ENCODE data around the gene USPL1. TPM values are rescaled to one million over a fixed set of nuclear protein-coding genes. Genes with fewer than 3 reads are reported as not detected.
"Not testable (repeated sequence)": the region's sequence is repeated elsewhere in the genome, so short reads cannot be mapped to it uniquely, and the experiment has no call there.

Gene USPL1
- total RNA-seq, 1 experiment from 2014 or later: 6.0 TPM

DNA sequence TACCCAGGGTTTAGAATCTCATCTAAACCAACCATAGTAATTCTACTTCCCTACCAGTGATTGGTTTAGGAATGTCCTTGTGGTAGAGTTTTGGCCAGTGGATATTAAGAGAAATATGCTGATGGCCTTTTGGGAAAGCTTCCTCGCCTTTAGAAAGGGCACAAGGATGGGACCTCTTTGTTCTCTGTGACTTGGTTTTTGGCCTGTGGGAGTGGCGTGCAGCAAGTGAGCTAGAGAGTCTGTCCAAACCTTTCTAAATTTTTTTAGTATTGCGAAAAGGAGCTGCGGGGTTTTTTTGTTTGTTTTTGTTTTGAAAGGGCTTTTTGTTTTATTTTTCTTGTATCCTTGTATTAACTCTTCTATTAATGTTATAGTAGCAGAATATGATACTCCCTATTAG is 20.6 kb downstream of the USPL1 start:
- Histone ChIP-seq H3K27me3 (ENCODE audit: low read length) (no peaks in the 10 kb centered on the region), H4K20me1 (ENCODE audit: low read length) (no peaks in the 10 kb centered on the region), H3K9me2 (replicated peaks; ENCODE audit: low read length) (no peaks in the 10 kb centered on the region), H3K27ac (ENCODE audit: low read length) (no peak overlapping the region), H3K9ac (ENCODE audit: low read length) (no peak overlapping the region), H2AFZ (ENCODE audit: low read length) (no peak overlapping the region), H3K79me2 (ENCODE audit: low read length) (peaks cover 45% of the 10 kb centered on the region), H3K36me3 (ENCODE audit: low read depth, low read length) (peaks cover 12% of the 10 kb centered on the region; the same call in 1 of the 2 replicates), H3K4me2 (ENCODE audit: low read length) (no peak overlapping the region), H3K4me1 (ENCODE audit: insufficient read depth, low read length) (no peaks in the 10 kb centered on the region), H3K4me3 (ENCODE audit: low read length) (no peak overlapping the region), H3F3A (ENCODE audit: low read length, unreplicated experiment) (no peaks in the 10 kb centered on the region), H3K9me3 (ENCODE audit: low read length) (no peaks in the 10 kb centered on the region)
- ChIA-PET CTCF (no interaction called here), POLR2A (ENCODE audit: unreplicated experiment) (interaction anchor here (0.6 kb wide), 1 partner anchor 21 kb away, joined by 5 read pairs; no protein-coding TSS in a partner anchor)
- no peak for TF ChIP-seq EZH2 (IDR thresholded peaks at IDR 0.05; ENCODE audit: low read length, unreplicated experiment)
- no peak for TF ChIP-seq EZH2phosphoT487 (IDR thresholded peaks at IDR 0.05; ENCODE audit: borderline replicate concordance, low read length)
- TF ChIP-seq, protein P1, sequence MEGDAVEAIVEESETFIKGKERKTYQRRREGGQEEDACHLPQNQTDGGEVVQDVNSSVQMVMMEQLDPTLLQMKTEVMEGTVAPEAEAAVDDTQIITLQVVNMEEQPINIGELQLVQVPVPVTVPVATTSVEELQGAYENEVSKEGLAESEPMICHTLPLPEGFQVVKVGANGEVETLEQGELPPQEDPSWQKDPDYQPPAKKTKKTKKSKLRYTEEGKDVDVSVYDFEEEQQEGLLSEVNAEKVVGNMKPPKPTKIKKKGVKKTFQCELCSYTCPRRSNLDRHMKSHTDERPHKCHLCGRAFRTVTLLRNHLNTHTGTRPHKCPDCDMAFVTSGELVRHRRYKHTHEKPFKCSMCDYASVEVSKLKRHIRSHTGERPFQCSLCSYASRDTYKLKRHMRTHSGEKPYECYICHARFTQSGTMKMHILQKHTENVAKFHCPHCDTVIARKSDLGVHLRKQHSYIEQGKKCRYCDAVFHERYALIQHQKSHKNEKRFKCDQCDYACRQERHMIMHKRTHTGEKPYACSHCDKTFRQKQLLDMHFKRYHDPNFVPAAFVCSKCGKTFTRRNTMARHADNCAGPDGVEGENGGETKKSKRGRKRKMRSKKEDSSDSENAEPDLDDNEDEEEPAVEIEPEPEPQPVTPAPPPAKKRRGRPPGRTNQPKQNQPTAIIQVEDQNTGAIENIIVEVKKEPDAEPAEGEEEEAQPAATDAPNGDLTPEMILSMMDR (conservative IDR thresholded peaks at IDR 0.05; ENCODE audit: low read depth, low read length): no peak
- ATAC-seq: no peak
- no TSS peak for BruUV-seq (replicated peaks)
- DNase-seq: no peak
- intact Hi-C loops (cut with micrococcal nuclease): no loop called here

DNA sequence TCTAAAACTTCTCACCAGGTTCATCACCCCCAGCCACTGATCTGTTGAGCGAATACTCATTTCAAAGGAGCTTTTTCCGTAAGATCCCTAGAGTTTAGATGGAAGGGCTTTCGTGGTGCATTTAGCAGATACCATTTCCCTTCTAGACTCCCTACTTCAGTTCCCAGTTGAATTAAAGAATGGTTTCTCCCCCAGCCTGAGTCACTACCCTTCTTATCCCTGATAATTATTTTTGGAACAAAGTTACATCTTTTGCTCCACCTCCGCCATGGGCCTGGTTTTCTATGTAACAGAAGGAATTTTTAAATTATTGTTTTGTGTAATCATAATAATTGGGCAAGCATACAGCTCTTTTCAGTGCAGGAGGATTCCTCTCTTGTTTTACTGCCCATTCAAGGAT is 22.0 kb downstream of the USPL1 start:
- H3K4me1 ChIP-seq (ENCODE audit: insufficient read depth, low read length): no peaks in the 10 kb centered on the region
- no TSS peak for BruUV-seq (replicated peaks)
- no peak overlapping the region for H3K4me3 ChIP-seq (ENCODE audit: low read length)
- no peaks in the 10 kb centered on the region for H4K20me1 ChIP-seq (ENCODE audit: low read length)
- ATAC-seq (no peak), DNase-seq (no peak)
- intact Hi-C loops (cut with micrococcal nuclease): no loop called here
- H3K9me3 ChIP-seq (ENCODE audit: low read length): no peaks in the 10 kb centered on the region
- no peak overlapping the region for H3K9ac ChIP-seq (ENCODE audit: low read length)
- no peak overlapping the region for H2AFZ ChIP-seq (ENCODE audit: low read length)
- no peak for TF ChIP-seq EZH2 (IDR thresholded peaks at IDR 0.05; ENCODE audit: low read length, unreplicated experiment)
- TF ChIP-seq, protein P1 (conservative IDR thresholded peaks at IDR 0.05; ENCODE audit: low read depth, low read length): no peak
- no peak for TF ChIP-seq EZH2phosphoT487 (IDR thresholded peaks at IDR 0.05; ENCODE audit: borderline replicate concordance, low read length)
- peaks cover 32% of the 10 kb centered on the region for H3K79me2 ChIP-seq (ENCODE audit: low read length)
- peaks cover 12% of the 10 kb centered on the region; the same call in 1 of the 2 replicates for H3K36me3 ChIP-seq (ENCODE audit: low read depth, low read length)
- no peak overlapping the region for H3K27ac ChIP-seq (ENCODE audit: low read length)
- no peaks in the 10 kb centered on the region for H3F3A ChIP-seq (ENCODE audit: low read length, unreplicated experiment)
- no peak overlapping the region for H3K4me2 ChIP-seq (ENCODE audit: low read length)
- H3K27me3 ChIP-seq (ENCODE audit: low read length): no peaks in the 10 kb centered on the region
- ChIA-PET CTCF (no interaction called here), POLR2A (ENCODE audit: unreplicated experiment) (no interaction called here)
- no peaks in the 10 kb centered on the region for H3K9me2 ChIP-seq (replicated peaks; ENCODE audit: low read length)

DNA sequence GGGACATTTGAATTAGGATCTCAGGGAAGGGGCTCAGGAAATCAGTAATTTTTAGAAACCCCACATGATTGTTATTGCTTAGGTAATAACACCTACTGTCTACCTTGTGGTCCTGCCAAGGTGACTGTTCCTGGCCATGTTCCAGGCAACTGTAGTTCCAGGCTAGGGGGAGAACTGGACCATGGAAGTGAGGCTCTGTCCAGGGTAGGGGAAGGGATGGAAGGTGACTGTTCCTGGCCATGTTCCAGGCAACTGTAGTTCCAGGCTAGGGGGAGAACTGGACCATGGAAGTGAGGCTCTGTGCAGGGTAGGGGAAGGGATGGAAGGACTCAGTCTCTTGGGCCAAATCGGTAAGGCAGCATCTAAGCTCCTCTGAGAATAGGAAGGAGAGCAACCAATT is 23.5 kb downstream of the USPL1 start:
- H3K4me2 ChIP-seq (ENCODE audit: low read length); H3K4me3 ChIP-seq (ENCODE audit: low read length); DNase-seq; BruUV-seq (replicated peaks); H3K9me2 ChIP-seq (replicated peaks; ENCODE audit: low read length); H4K20me1 ChIP-seq (ENCODE audit: low read length); H3K9me3 ChIP-seq (ENCODE audit: low read length); H3F3A ChIP-seq (ENCODE audit: low read length, unreplicated experiment); H2AFZ ChIP-seq (ENCODE audit: low read length); H3K9ac ChIP-seq (ENCODE audit: low read length); intact Hi-C loops (cut with micrococcal nuclease); H3K27ac ChIP-seq (ENCODE audit: low read length); CTCF ChIA-PET; H3K36me3 ChIP-seq (ENCODE audit: low read depth, low read length); POLR2A ChIA-PET (ENCODE audit: unreplicated experiment); H3K4me1 ChIP-seq (ENCODE audit: insufficient read depth, low read length); H3K27me3 ChIP-seq (ENCODE audit: low read length); ATAC-seq: not testable (repeated sequence)
- peaks cover 17% of the 10 kb centered on the region for H3K79me2 ChIP-seq (ENCODE audit: low read length)
